GM12878 (cell line): ENCODE data around the gene ZIC5. TPM values are rescaled to one million over a fixed set of nuclear protein-coding genes. Genes with fewer than 3 reads are reported as not detected.
A peak's percentile ranks its signal among the peaks of the same experiment; 100 is the strongest.

Experiments used
- ATAC-seq: fragments of 200-7000 bp; cut with Tn5 transposase; 3 replicates; pipeline ENCODE4 v1.9.1; 2020; ENCODE audit warnings: mild to moderate bottlenecking, moderate library complexity
- Bru-seq: library from RNA; stranded (reverse); fragments of 400-500 nt; gene quantifications from one replicate; lab custom pipeline; 2021; lab: Mats Ljungman, UMichigan
- BruChase-seq, 2 experiments: library from RNA; stranded (reverse); fragments of 400-500 nt; gene quantifications; one replicate each; lab custom pipeline; 2021; lab: Mats Ljungman, UMichigan
- BruUV-seq: library from RNA; stranded (reverse); fragments of 400-500 nt; replicated peaks from 2 replicates; lab custom pipeline; 2021; lab: Mats Ljungman, UMichigan
- CTCF ChIA-PET: fragments of 300-600 bp; sonication (Branson Sonifier 250); formaldehyde crosslinking; extraction: SDS; loops from one replicate; lab custom pipeline; 2021; ENCODE audit warnings: inconsistent platforms; lab: Yijun Ruan, JAX
- POLR2A ChIA-PET: fragments of 350-600 bp; formaldehyde crosslinking; extraction: SDS; loops from one replicate; lab custom pipeline; 2021; ENCODE audit warnings: inconsistent platforms; lab: Charles Lee
- RAD21 ChIA-PET: fragments of 300-600 bp; sonication (Branson Sonifier 250); formaldehyde crosslinking; loops from one replicate; lab custom pipeline; 2023; ENCODE audit warnings: antibody characterized with exemption; ENCODE audit not compliant: unreplicated experiment; lab: Charles Lee
- SMC1A ChIA-PET: fragments of 300-600 bp; sonication (Branson Sonifier 250); formaldehyde crosslinking; loops from one replicate; lab custom pipeline; 2023; ENCODE audit not compliant: unreplicated experiment, uncharacterized antibody; lab: Charles Lee
- DNase-seq: peaks from one replicate; pipeline ENCODE4 v3.0.0-alpha.2; 2011; ENCODE audit warnings: low read depth, low spot score
- FAIRE-seq: peaks from 3 replicates; lab custom pipeline; 2011; peaks lifted over from hg19 to GRCh38; lab: Jason Lieb, UNC
- H2AFZ ChIP-seq: 2 replicates; pipeline ENCODE4 v1.6.0; 2011; ENCODE audit warnings: low read depth, low read length, control low read depth; ENCODE audit not compliant: control insufficient read depth
- H3K27ac ChIP-seq: 2 replicates; pipeline ENCODE4 v1.5.1; 2011; ENCODE audit warnings: control low read depth; ENCODE audit not compliant: control insufficient read depth, insufficient read depth
- H3K27me3 ChIP-seq, 2 experiments: replicated peaks in 1 of 2; 2 replicates each; pipeline versions ENCODE4 v1.6.0 to v1.6.1; 2011; ENCODE audit warnings: low read length in 1 of 2; ENCODE audit not compliant: control insufficient read depth in 2 of 2, insufficient read depth in 2 of 2
- H3K36me3 ChIP-seq, 2 experiments: 2 replicates each; pipeline ENCODE4 v1.5.1; 2011; ENCODE audit warnings: low read length in 1 of 2; ENCODE audit not compliant: control insufficient read depth in 2 of 2, insufficient read depth in 2 of 2
- H3K4me1 ChIP-seq: 2 replicates; pipeline ENCODE4 v1.6.1; 2011; ENCODE audit warnings: mild to moderate bottlenecking, low read length, moderate library complexity, mixed read lengths; ENCODE audit not compliant: control insufficient read depth, insufficient read depth
- H3K4me2 ChIP-seq: 2 replicates; pipeline ENCODE4 v1.6.0; 2011; ENCODE audit warnings: control low read depth; ENCODE audit not compliant: control insufficient read depth, insufficient read depth
- H3K4me3 ChIP-seq: fragments of 200-600 bp; sonication (generic); 2 replicates; pipeline ENCODE4 v1.5.1; 2016
- H3K79me2 ChIP-seq: 2 replicates; pipeline ENCODE4 v1.6.0; 2011; ENCODE audit warnings: low read length; ENCODE audit not compliant: control insufficient read depth, insufficient read depth
- H3K9ac ChIP-seq: 2 replicates; pipeline ENCODE4 v1.8.0; 2011; ENCODE audit warnings: low read length, control low read depth, mixed read lengths; ENCODE audit not compliant: control insufficient read depth, insufficient read depth
- H3K9me3 ChIP-seq: replicated peaks from 3 replicates; pipeline ENCODE4 v1.5.1; 2011; ENCODE audit warnings: mild to moderate bottlenecking, low read length; ENCODE audit not compliant: control insufficient read depth, insufficient read depth
- H4K20me1 ChIP-seq: 2 replicates; pipeline ENCODE4 v1.6.0; 2011; ENCODE audit not compliant: control insufficient read depth, insufficient read depth
- BACH1 ChIP-seq: fragments of 450-650 bp; IDR thresholded peaks from 2 replicates; pipeline ENCODE4 v1.6.1; 2017; ENCODE audit warnings: mild to moderate bottlenecking, borderline replicate concordance
- SPI1 ChIP-seq: IDR thresholded peaks from 2 replicates; pipeline ENCODE4 v1.6.1; 2011; ENCODE audit warnings: low read depth, mild to moderate bottlenecking, low read length, moderate library complexity, borderline replicate concordance; ENCODE audit not compliant: insufficient read depth
- WGBS: methylation state at CpG from one replicate; pipeline ENCODE4 v1.1.6; 2016; ENCODE audit warnings: low lambda C conversion rate; ENCODE audit not compliant: insufficient replicate concordance, insufficient coverage; ENCODE audit errors: missing lambda C conversion rate; 5-methylcytosine and 5-hydroxymethylcytosine counted together
- in situ Hi-C: fragments of 300-500 bp; cut with MboI; formaldehyde crosslinking; loops from 9 replicates; pipeline ENCODE4 v1.14.3; 2018; ENCODE audit warnings: mixed read lengths
- intact Hi-C: fragments of 100-400 bp; cut with micrococcal nuclease; formaldehyde crosslinking; loops from one replicate; pipeline ENCODE4 v1.14.2; 2022; ENCODE audit not compliant: unreplicated experiment
- long read RNA-seq, 2 experiments: library from polyadenylated mRNA; unstranded; transcript quantifications; one replicate each; pipeline ENCODE4 v2.0.0, GENCODE V29; 2019 to 2020
- polyA minus RNA-seq, 3 experiments: library from RNA; depleted of rRNA, polyadenylated mRNA; stranded (reverse); fragments of >200 nt; gene quantifications; 2 replicates each; pipeline ENCODE4 v1.2.3, GENCODE V29; 2011
- polyA plus RNA-seq, 11 experiments: library from polyadenylated mRNA; depleted of rRNA in 4 of 11; unstranded in 6 of 11; stranded (reverse) in 5 of 11; fragments of >200 nt; fragmentation: Nextera tagmentation in 4 of 11; fragmentation: Illumina TruSeq in 1 of 11; extraction: Ambion mirVana in 4 of 11; extraction: Trizol in 1 of 11; gene quantifications; 1 replicate in 1 of 11; 2 replicates in 10 of 11; pipeline versions ENCODE4 v1.2.1 to v1.2.3, GENCODE V29; 2011 to 2016; ENCODE audit warnings: inconsistent platforms in 2 of 11, missing spikeins in 2 of 11, low read depth in 1 of 11
- total RNA-seq, 4 experiments: library from RNA; depleted of rRNA in 3 of 4; stranded (reverse); fragments of >200 nt in 3 of 4; fragmentation: Illumina TruSeq in 1 of 4; extraction: Trizol in 1 of 4; gene quantifications; 2 replicates each; pipeline versions ENCODE4 v1.2.1 to v1.2.3, GENCODE V29; 2013 to 2021
- TF ChIP-seq, protein P1 (sequence below): fragments of 450-650 bp; IDR thresholded peaks from 2 replicates; pipeline ENCODE4 v1.6.1; 2017; ENCODE audit warnings: mild to moderate bottlenecking, low read depth, inconsistent platforms; ENCODE audit not compliant: poor library complexity, severe bottlenecking
- TF ChIP-seq, protein P2 (sequence below): IDR thresholded peaks from 2 replicates; pipeline ENCODE4 v1.6.1; 2012; ENCODE audit warnings: low read depth, low read length, improper control_type of control experiment
- TF ChIP-seq, protein P3 (sequence below): IDR thresholded peaks from 2 replicates; pipeline ENCODE4 v1.6.1; 2011; ENCODE audit warnings: borderline replicate concordance, low read depth, mild to moderate bottlenecking, moderate library complexity, low read length; ENCODE audit not compliant: insufficient read depth, poor library complexity, severe bottlenecking
- TF ChIP-seq, protein P4 (sequence below): IDR thresholded peaks from 2 replicates; pipeline ENCODE4 v1.6.1; 2011; ENCODE audit warnings: borderline replicate concordance, low read depth, mild to moderate bottlenecking, moderate library complexity, mixed read lengths, low read length; ENCODE audit not compliant: insufficient read depth; ENCODE audit errors: extremely low read length

The ZIC5 gene
- total RNA-seq (2013; cell fraction: nucleolus; rRNA removed), result not detected in 2 replicates
- not detected in 2 replicates for total RNA-seq (2014; rRNA removed)
- not detected in 2 replicates for total RNA-seq (2014; rRNA removed; fragmentation: Illumina TruSeq; extraction: Trizol)
- total RNA-seq (2021), result not detected in 2 replicates
- polyA plus RNA-seq (2011; ENCODE audit: low read depth), result not detected
- not detected in 2 replicates for polyA plus RNA-seq (2011; rRNA removed)
- polyA plus RNA-seq (2011; cell fraction: cytosol; rRNA removed), result not detected in 2 replicates
- not detected in 2 replicates for polyA plus RNA-seq (2011; cell fraction: nucleus; rRNA removed)
- polyA plus RNA-seq (2012), result not detected in 2 replicates
- not detected in 2 replicates for polyA plus RNA-seq (2014; fragmentation: Illumina TruSeq; extraction: Trizol)
- not detected for polyA plus RNA-seq (2014; fragmentation: Nextera tagmentation; extraction: Ambion mirVana)
- not detected in 2 replicates for polyA plus RNA-seq (2014; rRNA removed)
- not detected for polyA plus RNA-seq (2016; fragmentation: Nextera tagmentation; extraction: Ambion mirVana)
- polyA minus RNA-seq (2011; rRNA and poly(A)+ RNA removed), result not detected in 2 replicates
- not detected in 2 replicates for polyA minus RNA-seq (2011; cell fraction: cytosol; rRNA and poly(A)+ RNA removed)
- polyA minus RNA-seq (2011; cell fraction: nucleus; rRNA and poly(A)+ RNA removed), result 0.10 TPM in 1 of 2 replicates, not detected in the other
- Bru-seq, nascent RNA, result percentile 12 among the genes with signal in this experiment
- not detected for BruChase-seq, experiment 1, labeled RNA remaining after a 6-hour chase
- percentile 13 among the genes with signal in this experiment for BruChase-seq, experiment 2, labeled RNA remaining after a 2-hour chase
- long read RNA-seq, experiment 1, result 0 reads
- long read RNA-seq, experiment 2, result 0 reads

GRCh38 chr13:99971576-99972189, at the start of gene ZIC5:
Gene ZIC5, minus strand, starts transcription at chr13:99971767. Its CDS starts 164 bp downstream, at chr13:99971603.
- ChIA-PET POLR2A (no interaction called here), SMC1A (no interaction called here), CTCF (no interaction called here), RAD21 (no interaction called here)
- Histone ChIP-seq H4K20me1 (no peaks in the 10 kb centered on the region), H3K4me1 (no peaks in the 10 kb centered on the region), H3K4me3 (no peak within 1 kb of the TSS), H3K36me3 (no peaks in the 10 kb centered on the region), H3K27ac (no peak within 1 kb of the TSS), H3K9ac (no peak within 1 kb of the TSS), H3K27me3 (peaks cover 11 to 28% of the 10 kb centered on the region in 2 experiments), H3K79me2 (no peaks in the 10 kb centered on the region), H2AFZ (no peak within 1 kb of the TSS), H3K4me2 (no peak within 1 kb of the TSS), H3K9me3 (peaks cover 5% of the 10 kb centered on the region; the same call in 1 of the 3 replicates)
- ATAC-seq (no peak), FAIRE-seq (no peak), DNase-seq (no peak)
- TF ChIP-seq, protein P1, sequence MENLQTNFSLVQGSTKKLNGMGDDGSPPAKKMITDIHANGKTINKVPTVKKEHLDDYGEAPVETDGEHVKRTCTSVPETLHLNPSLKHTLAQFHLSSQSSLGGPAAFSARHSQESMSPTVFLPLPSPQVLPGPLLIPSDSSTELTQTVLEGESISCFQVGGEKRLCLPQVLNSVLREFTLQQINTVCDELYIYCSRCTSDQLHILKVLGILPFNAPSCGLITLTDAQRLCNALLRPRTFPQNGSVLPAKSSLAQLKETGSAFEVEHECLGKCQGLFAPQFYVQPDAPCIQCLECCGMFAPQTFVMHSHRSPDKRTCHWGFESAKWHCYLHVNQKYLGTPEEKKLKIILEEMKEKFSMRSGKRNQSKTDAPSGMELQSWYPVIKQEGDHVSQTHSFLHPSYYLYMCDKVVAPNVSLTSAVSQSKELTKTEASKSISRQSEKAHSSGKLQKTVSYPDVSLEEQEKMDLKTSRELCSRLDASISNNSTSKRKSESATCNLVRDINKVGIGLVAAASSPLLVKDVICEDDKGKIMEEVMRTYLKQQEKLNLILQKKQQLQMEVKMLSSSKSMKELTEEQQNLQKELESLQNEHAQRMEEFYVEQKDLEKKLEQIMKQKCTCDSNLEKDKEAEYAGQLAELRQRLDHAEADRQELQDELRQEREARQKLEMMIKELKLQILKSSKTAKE, result no peak
- TF ChIP-seq, protein P2, sequence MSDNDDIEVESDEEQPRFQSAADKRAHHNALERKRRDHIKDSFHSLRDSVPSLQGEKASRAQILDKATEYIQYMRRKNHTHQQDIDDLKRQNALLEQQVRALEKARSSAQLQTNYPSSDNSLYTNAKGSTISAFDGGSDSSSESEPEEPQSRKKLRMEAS, result no peak
- no peak for TF ChIP-seq BACH1
- TF ChIP-seq, protein P3, sequence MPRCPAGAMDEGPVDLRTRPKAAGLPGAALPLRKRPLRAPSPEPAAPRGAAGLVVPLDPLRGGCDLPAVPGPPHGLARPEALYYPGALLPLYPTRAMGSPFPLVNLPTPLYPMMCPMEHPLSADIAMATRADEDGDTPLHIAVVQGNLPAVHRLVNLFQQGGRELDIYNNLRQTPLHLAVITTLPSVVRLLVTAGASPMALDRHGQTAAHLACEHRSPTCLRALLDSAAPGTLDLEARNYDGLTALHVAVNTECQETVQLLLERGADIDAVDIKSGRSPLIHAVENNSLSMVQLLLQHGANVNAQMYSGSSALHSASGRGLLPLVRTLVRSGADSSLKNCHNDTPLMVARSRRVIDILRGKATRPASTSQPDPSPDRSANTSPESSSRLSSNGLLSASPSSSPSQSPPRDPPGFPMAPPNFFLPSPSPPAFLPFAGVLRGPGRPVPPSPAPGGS, result no peak
- TF ChIP-seq SPI1, result no peak
- TF ChIP-seq, protein P4, sequence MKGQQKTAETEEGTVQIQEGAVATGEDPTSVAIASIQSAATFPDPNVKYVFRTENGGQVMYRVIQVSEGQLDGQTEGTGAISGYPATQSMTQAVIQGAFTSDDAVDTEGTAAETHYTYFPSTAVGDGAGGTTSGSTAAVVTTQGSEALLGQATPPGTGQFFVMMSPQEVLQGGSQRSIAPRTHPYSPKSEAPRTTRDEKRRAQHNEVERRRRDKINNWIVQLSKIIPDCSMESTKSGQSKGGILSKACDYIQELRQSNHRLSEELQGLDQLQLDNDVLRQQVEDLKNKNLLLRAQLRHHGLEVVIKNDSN, result no peak
- WGBS, result 64% methylated on average over 35 of the region's 41 CpGs
- no TSS peak for BruUV-seq
- in situ Hi-C loops, result no loop called here
- intact Hi-C loops, result no loop called here
